ENCODE measurements around the gene TSHZ2. TPM values are rescaled to one million over a fixed set of nuclear protein-coding genes. Genes with fewer than 3 reads are reported as not detected.

TSHZ2 gene
- polyA plus RNA-seq, 1 donor from 2014 or later, result 4.6 TPM

DNA sequence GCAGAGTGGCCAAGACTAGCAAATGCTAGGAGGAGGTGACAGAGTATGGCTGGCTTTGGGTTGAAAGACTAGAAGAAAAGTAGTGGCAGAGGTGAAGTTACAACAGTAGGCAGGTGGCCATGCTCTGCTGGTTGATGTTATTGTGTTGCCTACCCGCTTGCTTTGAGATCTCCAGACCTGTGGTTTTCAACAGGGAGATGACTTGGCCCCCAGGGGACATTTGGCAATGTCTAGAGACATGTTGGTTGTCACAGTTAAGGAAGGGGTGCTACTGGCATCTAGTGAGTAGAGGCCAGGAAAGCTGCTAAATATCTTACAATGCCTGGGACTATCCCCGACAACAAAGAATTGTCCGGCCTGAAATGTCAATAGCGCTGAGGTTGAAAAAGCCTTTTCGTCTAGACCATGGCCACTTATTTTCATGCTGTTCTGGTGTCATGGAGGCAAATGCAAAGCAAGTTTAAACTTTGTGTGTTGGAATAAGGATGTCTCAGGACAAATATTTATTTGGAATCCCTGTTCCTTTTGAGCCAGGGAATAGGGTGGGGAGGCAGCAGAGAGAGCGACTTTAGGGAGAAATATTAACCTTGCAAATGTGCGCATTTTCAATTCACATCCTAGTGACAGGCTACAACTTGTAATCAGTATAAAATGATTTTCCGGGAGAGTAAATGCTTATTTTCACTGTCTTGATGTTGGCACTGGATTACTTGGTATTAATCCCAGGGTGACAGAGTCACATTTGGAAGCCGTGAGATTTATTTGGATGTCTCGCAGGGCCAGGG, 417.6 kb downstream of the TSHZ2 start:
- H3K79me2 ChIP-seq (replicated peaks; ENCODE audit: insufficient read depth, low read length), result no peaks in the 10 kb centered on the region
- no peak overlapping the region for H3K27ac ChIP-seq (ENCODE audit: low read length)
- no peak for TF ChIP-seq EZH2 (IDR thresholded peaks at IDR 0.05; ENCODE audit: borderline replicate concordance, insufficient read depth, low read length, poor library complexity, severe bottlenecking)
- no peak for TF ChIP-seq RAD21 (conservative IDR thresholded peaks at IDR 0.05)
- TF ChIP-seq MXI1 (conservative IDR thresholded peaks at IDR 0.05; ENCODE audit: poor library complexity, severe bottlenecking), result no peak
- no peak for TF ChIP-seq TAF1 (IDR thresholded peaks at IDR 0.05; ENCODE audit: low read depth)
- TF ChIP-seq EP300 (conservative IDR thresholded peaks at IDR 0.05; ENCODE audit: poor library complexity, severe bottlenecking), result no peak
- TF ChIP-seq POLR2AphosphoS5 (IDR thresholded peaks at IDR 0.05), result no peak
- TF ChIP-seq, protein P1, sequence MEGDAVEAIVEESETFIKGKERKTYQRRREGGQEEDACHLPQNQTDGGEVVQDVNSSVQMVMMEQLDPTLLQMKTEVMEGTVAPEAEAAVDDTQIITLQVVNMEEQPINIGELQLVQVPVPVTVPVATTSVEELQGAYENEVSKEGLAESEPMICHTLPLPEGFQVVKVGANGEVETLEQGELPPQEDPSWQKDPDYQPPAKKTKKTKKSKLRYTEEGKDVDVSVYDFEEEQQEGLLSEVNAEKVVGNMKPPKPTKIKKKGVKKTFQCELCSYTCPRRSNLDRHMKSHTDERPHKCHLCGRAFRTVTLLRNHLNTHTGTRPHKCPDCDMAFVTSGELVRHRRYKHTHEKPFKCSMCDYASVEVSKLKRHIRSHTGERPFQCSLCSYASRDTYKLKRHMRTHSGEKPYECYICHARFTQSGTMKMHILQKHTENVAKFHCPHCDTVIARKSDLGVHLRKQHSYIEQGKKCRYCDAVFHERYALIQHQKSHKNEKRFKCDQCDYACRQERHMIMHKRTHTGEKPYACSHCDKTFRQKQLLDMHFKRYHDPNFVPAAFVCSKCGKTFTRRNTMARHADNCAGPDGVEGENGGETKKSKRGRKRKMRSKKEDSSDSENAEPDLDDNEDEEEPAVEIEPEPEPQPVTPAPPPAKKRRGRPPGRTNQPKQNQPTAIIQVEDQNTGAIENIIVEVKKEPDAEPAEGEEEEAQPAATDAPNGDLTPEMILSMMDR (IDR thresholded peaks at IDR 0.05; ENCODE audit: poor library complexity, severe bottlenecking), result no peak
- TF ChIP-seq, protein P2, sequence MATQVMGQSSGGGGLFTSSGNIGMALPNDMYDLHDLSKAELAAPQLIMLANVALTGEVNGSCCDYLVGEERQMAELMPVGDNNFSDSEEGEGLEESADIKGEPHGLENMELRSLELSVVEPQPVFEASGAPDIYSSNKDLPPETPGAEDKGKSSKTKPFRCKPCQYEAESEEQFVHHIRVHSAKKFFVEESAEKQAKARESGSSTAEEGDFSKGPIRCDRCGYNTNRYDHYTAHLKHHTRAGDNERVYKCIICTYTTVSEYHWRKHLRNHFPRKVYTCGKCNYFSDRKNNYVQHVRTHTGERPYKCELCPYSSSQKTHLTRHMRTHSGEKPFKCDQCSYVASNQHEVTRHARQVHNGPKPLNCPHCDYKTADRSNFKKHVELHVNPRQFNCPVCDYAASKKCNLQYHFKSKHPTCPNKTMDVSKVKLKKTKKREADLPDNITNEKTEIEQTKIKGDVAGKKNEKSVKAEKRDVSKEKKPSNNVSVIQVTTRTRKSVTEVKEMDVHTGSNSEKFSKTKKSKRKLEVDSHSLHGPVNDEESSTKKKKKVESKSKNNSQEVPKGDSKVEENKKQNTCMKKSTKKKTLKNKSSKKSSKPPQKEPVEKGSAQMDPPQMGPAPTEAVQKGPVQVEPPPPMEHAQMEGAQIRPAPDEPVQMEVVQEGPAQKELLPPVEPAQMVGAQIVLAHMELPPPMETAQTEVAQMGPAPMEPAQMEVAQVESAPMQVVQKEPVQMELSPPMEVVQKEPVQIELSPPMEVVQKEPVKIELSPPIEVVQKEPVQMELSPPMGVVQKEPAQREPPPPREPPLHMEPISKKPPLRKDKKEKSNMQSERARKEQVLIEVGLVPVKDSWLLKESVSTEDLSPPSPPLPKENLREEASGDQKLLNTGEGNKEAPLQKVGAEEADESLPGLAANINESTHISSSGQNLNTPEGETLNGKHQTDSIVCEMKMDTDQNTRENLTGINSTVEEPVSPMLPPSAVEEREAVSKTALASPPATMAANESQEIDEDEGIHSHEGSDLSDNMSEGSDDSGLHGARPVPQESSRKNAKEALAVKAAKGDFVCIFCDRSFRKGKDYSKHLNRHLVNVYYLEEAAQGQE (IDR thresholded peaks at IDR 0.05; ENCODE audit: borderline replicate concordance), result no peak
- no peak for TF ChIP-seq SMC3 (conservative IDR thresholded peaks at IDR 0.05; ENCODE audit: poor library complexity)
- no peaks in the 10 kb centered on the region for H3K9me2 ChIP-seq (ENCODE audit: insufficient read depth, low read length)
- H2AFZ ChIP-seq (ENCODE audit: low read depth, low read length), result no peak overlapping the region
- no peaks in the 10 kb centered on the region for H4K20me1 ChIP-seq (ENCODE audit: insufficient read depth)
- H3F3A ChIP-seq (ENCODE audit: insufficient read depth, low read length, poor library complexity, severe bottlenecking), result peaks cover 4% of the 10 kb centered on the region
- H3K4me2 ChIP-seq (ENCODE audit: low read length), result no peak overlapping the region
- no peaks in the 10 kb centered on the region for H3K9me3 ChIP-seq (ENCODE audit: low read length)
- H3K27me3 ChIP-seq (ENCODE audit: insufficient read depth, low read depth, low read length), result no peaks in the 10 kb centered on the region
- H3K4me3 ChIP-seq (ENCODE audit: low read length), result no peak overlapping the region
- no peak overlapping the region for H3K9ac ChIP-seq (ENCODE audit: low read length)
- no peaks in the 10 kb centered on the region for H3K36me3 ChIP-seq (ENCODE audit: insufficient read depth, low read length)

DNA sequence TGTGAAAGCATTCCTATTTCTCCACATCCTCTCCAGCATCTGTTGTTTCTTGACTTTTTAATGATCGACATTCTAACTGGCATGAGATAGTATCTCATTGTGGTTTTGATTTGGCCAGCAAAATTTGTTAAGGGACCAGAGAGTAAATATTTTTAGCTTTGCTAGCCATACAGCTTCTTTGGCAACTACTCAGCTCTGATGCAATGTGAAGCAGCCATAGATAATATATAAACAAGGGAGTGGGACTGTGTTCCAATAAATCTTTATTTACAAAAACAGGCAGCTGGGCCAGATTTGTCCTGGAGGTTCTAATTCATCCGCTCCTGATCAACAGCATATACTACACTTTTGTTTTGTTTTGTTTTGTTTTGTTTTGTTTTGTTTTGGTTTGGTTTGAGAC, 418.6 kb downstream of the TSHZ2 start:
- Histone ChIP-seq H3K27me3 (ENCODE audit: insufficient read depth, low read depth, low read length) (no peaks in the 10 kb centered on the region), H3K9me2 (ENCODE audit: insufficient read depth, low read length) (no peaks in the 10 kb centered on the region), H3K4me2 (ENCODE audit: low read length) (no peak overlapping the region), H4K20me1 (ENCODE audit: insufficient read depth) (no peaks in the 10 kb centered on the region), H3K36me3 (ENCODE audit: insufficient read depth, low read length) (no peaks in the 10 kb centered on the region), H3K9me3 (ENCODE audit: low read length) (no peaks in the 10 kb centered on the region), H3K4me3 (ENCODE audit: low read length) (no peak overlapping the region), H3K9ac (ENCODE audit: low read length) (no peak overlapping the region), H3K27ac (ENCODE audit: low read length) (no peak overlapping the region), H3F3A (ENCODE audit: insufficient read depth, low read length, poor library complexity, severe bottlenecking) (peaks cover 3% of the 10 kb centered on the region), H3K79me2 (replicated peaks; ENCODE audit: insufficient read depth, low read length) (no peaks in the 10 kb centered on the region), H2AFZ (ENCODE audit: low read depth, low read length) (no peak overlapping the region)
- TF ChIP-seq, protein P1 (IDR thresholded peaks at IDR 0.05; ENCODE audit: poor library complexity, severe bottlenecking), result no peak
- TF ChIP-seq RAD21 (conservative IDR thresholded peaks at IDR 0.05) (no peak), MXI1 (conservative IDR thresholded peaks at IDR 0.05; ENCODE audit: poor library complexity, severe bottlenecking) (no peak), POLR2AphosphoS5 (IDR thresholded peaks at IDR 0.05) (no peak), EP300 (conservative IDR thresholded peaks at IDR 0.05; ENCODE audit: poor library complexity, severe bottlenecking) (no peak), SMC3 (conservative IDR thresholded peaks at IDR 0.05; ENCODE audit: poor library complexity) (no peak), EZH2 (IDR thresholded peaks at IDR 0.05; ENCODE audit: borderline replicate concordance, insufficient read depth, low read length, poor library complexity, severe bottlenecking) (no peak), TAF1 (IDR thresholded peaks at IDR 0.05; ENCODE audit: low read depth) (no peak)
- TF ChIP-seq, protein P2 (IDR thresholded peaks at IDR 0.05; ENCODE audit: borderline replicate concordance), result no peak
